Gastroesophageal sphincter (tissue), 3 donors: ENCODE results near the gene OPCML.

Experiments used
- POLR2A ChIP-seq, 2 donors: fragments of 450-650 bp; IDR thresholded peaks; one replicate each; pipeline ENCODE4 v1.6.1; 2017; ENCODE audit warnings: antibody characterized with exemption in 2 of 2, mild to moderate bottlenecking in 2 of 2, moderate library complexity in 1 of 2
- POLR2AphosphoS5 ChIP-seq: sonication (generic); formaldehyde crosslinking; IDR thresholded peaks from one replicate; pipeline ENCODE4 v1.6.1; 2017; ENCODE audit warnings: antibody characterized with exemption
- TF ChIP-seq, protein P1 (sequence below), 4 experiments: fragments of 200-600 bp in 2 of 4; fragments of 450-650 bp in 2 of 4; sonication (generic) in 1 of 4; IDR thresholded peaks; one replicate each; pipeline ENCODE4 v1.5.1; 2017 to 2019; ENCODE audit warnings: antibody characterized with exemption in 4 of 4, mild to moderate bottlenecking in 2 of 4, moderate library complexity in 2 of 4

DNA sequence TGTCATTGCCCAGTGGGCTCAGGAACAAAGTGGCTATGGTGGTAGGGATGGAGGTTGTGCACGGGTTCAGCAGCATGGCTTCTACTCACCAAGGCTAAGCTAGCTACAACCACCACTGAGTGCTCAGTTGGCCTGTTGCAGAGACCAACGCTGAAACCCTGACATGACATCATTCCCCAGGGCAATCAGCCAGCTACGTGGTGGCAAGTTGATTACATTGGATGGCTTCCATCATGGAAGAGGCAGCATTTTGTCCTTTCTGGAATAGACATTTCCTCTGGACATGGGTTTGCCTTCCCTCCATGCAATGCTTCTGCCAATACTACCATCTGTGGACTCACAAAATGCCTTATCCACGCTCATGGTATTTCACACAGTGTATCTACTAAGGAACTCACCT lies 634.3 kb downstream of the OPCML start:
- TF ChIP-seq, protein P1, sequence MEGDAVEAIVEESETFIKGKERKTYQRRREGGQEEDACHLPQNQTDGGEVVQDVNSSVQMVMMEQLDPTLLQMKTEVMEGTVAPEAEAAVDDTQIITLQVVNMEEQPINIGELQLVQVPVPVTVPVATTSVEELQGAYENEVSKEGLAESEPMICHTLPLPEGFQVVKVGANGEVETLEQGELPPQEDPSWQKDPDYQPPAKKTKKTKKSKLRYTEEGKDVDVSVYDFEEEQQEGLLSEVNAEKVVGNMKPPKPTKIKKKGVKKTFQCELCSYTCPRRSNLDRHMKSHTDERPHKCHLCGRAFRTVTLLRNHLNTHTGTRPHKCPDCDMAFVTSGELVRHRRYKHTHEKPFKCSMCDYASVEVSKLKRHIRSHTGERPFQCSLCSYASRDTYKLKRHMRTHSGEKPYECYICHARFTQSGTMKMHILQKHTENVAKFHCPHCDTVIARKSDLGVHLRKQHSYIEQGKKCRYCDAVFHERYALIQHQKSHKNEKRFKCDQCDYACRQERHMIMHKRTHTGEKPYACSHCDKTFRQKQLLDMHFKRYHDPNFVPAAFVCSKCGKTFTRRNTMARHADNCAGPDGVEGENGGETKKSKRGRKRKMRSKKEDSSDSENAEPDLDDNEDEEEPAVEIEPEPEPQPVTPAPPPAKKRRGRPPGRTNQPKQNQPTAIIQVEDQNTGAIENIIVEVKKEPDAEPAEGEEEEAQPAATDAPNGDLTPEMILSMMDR (IDR thresholded peaks at IDR 0.05): no peak
- TF ChIP-seq POLR2AphosphoS5: no peak
- TF ChIP-seq POLR2A (IDR thresholded peaks at IDR 0.05): no peak
